ENCODE data around the gene LRG1. TPM values are rescaled to one million over a fixed set of nuclear protein-coding genes. Genes with fewer than 3 reads are reported as not detected.

LRG1 gene
- total and polyA plus RNA-seq, 2 of the 13 experiments (the other 11 are each of a cell fraction or from before 2014, with no cell fraction given) = 12.0 to 39.3 TPM

DNA sequence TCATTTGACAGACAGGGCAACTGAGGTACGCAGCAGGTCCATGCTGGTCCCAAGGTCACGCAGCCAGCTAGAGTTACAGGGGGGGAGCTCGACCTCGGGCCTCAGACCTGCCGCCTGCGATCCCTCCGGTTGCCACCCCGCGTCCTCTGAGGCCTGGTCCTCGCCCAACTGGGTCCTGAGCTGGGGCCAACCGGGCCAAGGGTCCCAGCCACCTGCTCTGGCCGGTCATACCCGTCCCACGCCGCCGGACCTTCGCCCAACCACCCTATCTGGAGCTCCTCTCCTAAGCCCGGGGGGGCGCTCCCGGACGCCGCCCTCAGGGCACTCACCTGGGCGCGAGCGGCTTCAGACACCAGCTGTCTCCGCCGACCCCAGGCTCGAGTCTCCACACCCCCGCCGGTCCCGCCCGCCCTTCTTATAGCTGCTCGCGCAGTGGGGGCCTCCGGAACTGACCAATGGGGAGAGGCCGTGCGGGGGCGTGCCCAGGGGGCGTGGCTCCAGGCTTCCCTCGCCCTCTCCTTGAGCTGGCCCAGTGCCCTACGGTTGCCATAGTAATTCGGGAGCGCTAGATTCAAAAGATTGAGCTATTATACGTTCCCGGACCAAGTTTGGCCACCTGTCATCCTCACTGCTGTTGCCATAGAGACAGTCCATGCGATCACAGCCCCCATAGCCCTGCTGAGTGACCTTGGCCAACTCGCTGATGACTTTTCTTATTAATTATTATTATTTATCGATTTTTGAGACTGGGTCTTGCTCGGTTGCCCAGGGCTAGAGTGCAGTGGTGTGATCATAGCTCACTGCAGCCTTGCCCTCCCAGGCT, 4.8 kb downstream of the LRG1 start, which contains the start of gene PLIN5 (continued):
- TF ChIP-seq, protein P1, sequence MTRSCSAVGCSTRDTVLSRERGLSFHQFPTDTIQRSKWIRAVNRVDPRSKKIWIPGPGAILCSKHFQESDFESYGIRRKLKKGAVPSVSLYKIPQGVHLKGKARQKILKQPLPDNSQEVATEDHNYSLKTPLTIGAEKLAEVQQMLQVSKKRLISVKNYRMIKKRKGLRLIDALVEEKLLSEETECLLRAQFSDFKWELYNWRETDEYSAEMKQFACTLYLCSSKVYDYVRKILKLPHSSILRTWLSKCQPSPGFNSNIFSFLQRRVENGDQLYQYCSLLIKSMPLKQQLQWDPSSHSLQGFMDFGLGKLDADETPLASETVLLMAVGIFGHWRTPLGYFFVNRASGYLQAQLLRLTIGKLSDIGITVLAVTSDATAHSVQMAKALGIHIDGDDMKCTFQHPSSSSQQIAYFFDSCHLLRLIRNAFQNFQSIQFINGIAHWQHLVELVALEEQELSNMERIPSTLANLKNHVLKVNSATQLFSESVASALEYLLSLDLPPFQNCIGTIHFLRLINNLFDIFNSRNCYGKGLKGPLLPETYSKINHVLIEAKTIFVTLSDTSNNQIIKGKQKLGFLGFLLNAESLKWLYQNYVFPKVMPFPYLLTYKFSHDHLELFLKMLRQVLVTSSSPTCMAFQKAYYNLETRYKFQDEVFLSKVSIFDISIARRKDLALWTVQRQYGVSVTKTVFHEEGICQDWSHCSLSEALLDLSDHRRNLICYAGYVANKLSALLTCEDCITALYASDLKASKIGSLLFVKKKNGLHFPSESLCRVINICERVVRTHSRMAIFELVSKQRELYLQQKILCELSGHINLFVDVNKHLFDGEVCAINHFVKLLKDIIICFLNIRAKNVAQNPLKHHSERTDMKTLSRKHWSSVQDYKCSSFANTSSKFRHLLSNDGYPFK (CRISPR knock-in tag; IDR thresholded peaks at IDR 0.05; ENCODE audit: borderline replicate concordance) = 0 out of 2 replicates have a peak, but pooled peaks have one; percentile 47
- TF ChIP-seq POLR2G (IDR thresholded peaks at IDR 0.05; ENCODE audit: low read depth, low read length) (peak; percentile 63), NAIF1 (CRISPR knock-in tag; IDR thresholded peaks at IDR 0.05; ENCODE audit: borderline replicate concordance) (no peak), ZNF782 (CRISPR knock-in tag; IDR thresholded peaks at IDR 0.05; ENCODE audit: borderline replicate concordance) (0 out of 2 replicates have a peak, but pooled peaks have one; percentile 25), ZNF101 (CRISPR knock-in tag; IDR thresholded peaks at IDR 0.05; ENCODE audit: borderline replicate concordance, low read depth) (no peak), YEATS2 (CRISPR knock-in tag; IDR thresholded peaks at IDR 0.05; ENCODE audit: borderline replicate concordance) (peak; percentile 17; the same call in 1 of the 2 replicates), ZMYM3 (CRISPR knock-in tag; IDR thresholded peaks at IDR 0.05) (peak; percentile 71; the same call in 1 of the 2 replicates), CCAR2 (optimal IDR thresholded peaks at IDR 0.05; ENCODE audit: low read depth, low read length) (no peak), NFYB (CRISPR knock-in tag; IDR thresholded peaks at IDR 0.05) (peak; percentile 84), MAFK (conservative IDR thresholded peaks at IDR 0.05 in 1 of 2, IDR thresholded peaks at IDR 0.05 in 1 of 2; ENCODE audit: low read length in 2 of 2) (no peak), NONO (IDR thresholded peaks at IDR 0.05) (no peak), NONO (CRISPR knock-in tag; conservative IDR thresholded peaks at IDR 0.05) (peak; percentile 35; the same call in 1 of the 2 replicates), TAF1 (CRISPR knock-in tag; IDR thresholded peaks at IDR 0.05) (peak; percentile 22; the same call in 1 of the 2 replicates), KDM5B (CRISPR knock-in tag; IDR thresholded peaks at IDR 0.05; ENCODE audit: borderline replicate concordance) (peak; percentile 50; the same call in 1 of the 2 replicates), ZBTB38 (CRISPR knock-in tag; IDR thresholded peaks at IDR 0.05) (peak; percentile 45; the same call in 1 of the 2 replicates), RFX5 (IDR thresholded peaks at IDR 0.05; ENCODE audit: low read depth, low read length) (no peak), AGO2 (optimal IDR thresholded peaks at IDR 0.05; ENCODE audit: low read depth, low read length) (peak; percentile 40), LCORL (IDR thresholded peaks at IDR 0.05) (no peak), LCORL (CRISPR knock-in tag; IDR thresholded peaks at IDR 0.05) (0 out of 2 replicates have a peak, but pooled peaks have one; percentile 37)
- TF ChIP-seq, protein P2, sequence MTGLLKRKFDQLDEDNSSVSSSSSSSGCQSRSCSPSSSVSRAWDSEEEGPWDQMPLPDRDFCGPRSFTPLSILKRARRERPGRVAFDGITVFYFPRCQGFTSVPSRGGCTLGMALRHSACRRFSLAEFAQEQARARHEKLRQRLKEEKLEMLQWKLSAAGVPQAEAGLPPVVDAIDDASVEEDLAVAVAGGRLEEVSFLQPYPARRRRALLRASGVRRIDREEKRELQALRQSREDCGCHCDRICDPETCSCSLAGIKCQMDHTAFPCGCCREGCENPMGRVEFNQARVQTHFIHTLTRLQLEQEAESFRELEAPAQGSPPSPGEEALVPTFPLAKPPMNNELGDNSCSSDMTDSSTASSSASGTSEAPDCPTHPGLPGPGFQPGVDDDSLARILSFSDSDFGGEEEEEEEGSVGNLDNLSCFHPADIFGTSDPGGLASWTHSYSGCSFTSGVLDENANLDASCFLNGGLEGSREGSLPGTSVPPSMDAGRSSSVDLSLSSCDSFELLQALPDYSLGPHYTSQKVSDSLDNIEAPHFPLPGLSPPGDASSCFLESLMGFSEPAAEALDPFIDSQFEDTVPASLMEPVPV (CRISPR knock-in tag; IDR thresholded peaks at IDR 0.05) = peak; percentile 49; the same call in 1 of the 2 replicates
- TF ChIP-seq, protein P3, sequence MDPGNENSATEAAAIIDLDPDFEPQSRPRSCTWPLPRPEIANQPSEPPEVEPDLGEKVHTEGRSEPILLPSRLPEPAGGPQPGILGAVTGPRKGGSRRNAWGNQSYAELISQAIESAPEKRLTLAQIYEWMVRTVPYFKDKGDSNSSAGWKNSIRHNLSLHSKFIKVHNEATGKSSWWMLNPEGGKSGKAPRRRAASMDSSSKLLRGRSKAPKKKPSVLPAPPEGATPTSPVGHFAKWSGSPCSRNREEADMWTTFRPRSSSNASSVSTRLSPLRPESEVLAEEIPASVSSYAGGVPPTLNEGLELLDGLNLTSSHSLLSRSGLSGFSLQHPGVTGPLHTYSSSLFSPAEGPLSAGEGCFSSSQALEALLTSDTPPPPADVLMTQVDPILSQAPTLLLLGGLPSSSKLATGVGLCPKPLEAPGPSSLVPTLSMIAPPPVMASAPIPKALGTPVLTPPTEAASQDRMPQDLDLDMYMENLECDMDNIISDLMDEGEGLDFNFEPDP (CRISPR knock-in tag; conservative IDR thresholded peaks at IDR 0.05) = no peak
- TF ChIP-seq, protein P4, sequence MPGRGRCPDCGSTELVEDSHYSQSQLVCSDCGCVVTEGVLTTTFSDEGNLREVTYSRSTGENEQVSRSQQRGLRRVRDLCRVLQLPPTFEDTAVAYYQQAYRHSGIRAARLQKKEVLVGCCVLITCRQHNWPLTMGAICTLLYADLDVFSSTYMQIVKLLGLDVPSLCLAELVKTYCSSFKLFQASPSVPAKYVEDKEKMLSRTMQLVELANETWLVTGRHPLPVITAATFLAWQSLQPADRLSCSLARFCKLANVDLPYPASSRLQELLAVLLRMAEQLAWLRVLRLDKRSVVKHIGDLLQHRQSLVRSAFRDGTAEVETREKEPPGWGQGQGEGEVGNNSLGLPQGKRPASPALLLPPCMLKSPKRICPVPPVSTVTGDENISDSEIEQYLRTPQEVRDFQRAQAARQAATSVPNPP (CRISPR knock-in tag; IDR thresholded peaks at IDR 0.05) = 0 out of 2 replicates have a peak, but pooled peaks have one; percentile 34
